ENCODE measurements around the gene ZMYND19.
"Not testable (repeated sequence)": the region's sequence is repeated elsewhere in the genome, so short reads cannot be mapped to it uniquely, and the experiment has no call there.

ZMYND19 gene

DNA sequence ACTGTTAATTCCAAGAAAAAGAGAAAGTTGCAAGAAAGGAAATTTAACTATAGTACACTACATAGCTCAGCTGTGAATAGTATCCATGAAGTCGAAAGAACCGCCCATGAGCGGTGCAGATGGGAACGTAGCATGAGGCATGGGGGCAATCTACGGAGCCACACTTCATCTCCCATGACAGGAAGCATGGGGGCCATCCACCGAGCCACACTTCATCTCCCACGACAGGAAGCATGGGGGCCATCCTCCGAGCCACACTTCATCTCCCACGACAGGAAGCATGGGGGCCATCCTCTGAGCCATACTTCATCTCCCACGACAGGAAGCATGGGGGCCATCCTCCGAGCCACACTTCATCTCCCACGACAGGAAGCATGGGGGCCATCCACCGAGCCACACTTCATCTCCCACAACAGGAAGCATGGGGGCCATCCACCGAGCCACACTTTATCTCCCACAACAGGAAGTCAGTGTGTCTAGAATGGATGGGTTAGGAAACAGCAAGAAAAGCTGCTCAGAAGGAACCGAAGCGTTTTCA, 53.6 kb downstream of the ZMYND19 start:
- DNase-seq (ENCODE audit: low read depth in 1 of 2, low spot score in 1 of 2): peak; percentile 32 to 66
- not testable (repeated sequence) for H3K27ac ChIP-seq (replicated peaks); H3K27me3 ChIP-seq (ENCODE audit: insufficient read depth, poor library complexity, severe bottlenecking); H3K4me3 ChIP-seq (replicated peaks; ENCODE audit: insufficient read depth, low read length)
- TF ChIP-seq SPI1 (IDR thresholded peaks at IDR 0.05; ENCODE audit: borderline replicate concordance, low read depth): peak; percentile 28; the same call in 1 of the 2 replicates

GRCh38 chr9:137535120-137535428, 55.2 kb downstream of the ZMYND19 start:
- H3K27ac ChIP-seq (replicated peaks): peak overlapping the region; percentile 50

DNA sequence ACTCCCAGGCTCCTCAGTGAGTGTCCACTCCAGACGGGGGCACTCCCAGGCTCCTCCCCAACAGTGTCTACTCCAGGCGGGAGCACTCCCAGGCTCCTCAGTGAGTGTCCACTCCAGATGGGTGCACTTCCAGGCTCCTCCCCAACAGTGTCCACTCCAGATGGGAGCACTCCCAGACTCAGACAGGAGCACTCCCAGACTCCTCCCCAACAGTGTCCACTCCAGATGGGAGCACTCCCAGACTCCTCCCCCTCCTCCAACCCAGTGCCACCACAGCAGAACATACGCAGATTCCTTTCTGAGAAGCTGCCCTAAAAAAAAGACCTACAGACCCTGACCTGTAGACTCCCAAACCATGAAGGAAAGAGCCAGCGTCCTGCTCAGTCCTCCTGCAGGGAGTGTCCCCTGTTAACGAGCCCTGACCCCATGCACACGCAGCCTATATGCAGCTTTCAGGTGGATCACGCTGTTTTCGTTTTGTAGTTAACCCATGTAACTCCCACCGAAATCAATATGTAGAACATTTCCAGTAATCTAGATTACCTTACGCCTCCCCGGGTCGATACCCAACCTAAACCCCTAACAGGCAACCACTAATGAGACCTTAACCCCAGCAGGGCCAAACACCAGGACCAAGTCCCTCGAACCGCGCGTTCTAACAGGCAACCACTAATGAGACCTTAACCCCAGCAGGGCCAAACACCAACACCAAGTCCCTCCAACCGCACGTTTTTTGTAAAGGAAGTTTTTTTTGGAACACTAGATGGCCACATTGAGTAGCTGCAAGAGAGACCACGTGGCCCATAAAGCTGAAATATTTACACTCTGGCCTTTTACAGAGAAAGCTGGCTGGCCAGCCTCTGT, 55.8 kb downstream of the ZMYND19 start:
- peak; percentile 41 to 70 for DNase-seq (ENCODE audit: low read depth in 1 of 2, low spot score in 1 of 2)
- Histone ChIP-seq H3K27me3 (ENCODE audit: insufficient read depth, poor library complexity, severe bottlenecking) (no peaks in the 10 kb centered on the region), H3K4me3 (replicated peaks; ENCODE audit: insufficient read depth, low read length) (no peak overlapping the region), H3K27ac (replicated peaks) (peak overlapping the region; percentile 50)
- TF ChIP-seq, protein P1, sequence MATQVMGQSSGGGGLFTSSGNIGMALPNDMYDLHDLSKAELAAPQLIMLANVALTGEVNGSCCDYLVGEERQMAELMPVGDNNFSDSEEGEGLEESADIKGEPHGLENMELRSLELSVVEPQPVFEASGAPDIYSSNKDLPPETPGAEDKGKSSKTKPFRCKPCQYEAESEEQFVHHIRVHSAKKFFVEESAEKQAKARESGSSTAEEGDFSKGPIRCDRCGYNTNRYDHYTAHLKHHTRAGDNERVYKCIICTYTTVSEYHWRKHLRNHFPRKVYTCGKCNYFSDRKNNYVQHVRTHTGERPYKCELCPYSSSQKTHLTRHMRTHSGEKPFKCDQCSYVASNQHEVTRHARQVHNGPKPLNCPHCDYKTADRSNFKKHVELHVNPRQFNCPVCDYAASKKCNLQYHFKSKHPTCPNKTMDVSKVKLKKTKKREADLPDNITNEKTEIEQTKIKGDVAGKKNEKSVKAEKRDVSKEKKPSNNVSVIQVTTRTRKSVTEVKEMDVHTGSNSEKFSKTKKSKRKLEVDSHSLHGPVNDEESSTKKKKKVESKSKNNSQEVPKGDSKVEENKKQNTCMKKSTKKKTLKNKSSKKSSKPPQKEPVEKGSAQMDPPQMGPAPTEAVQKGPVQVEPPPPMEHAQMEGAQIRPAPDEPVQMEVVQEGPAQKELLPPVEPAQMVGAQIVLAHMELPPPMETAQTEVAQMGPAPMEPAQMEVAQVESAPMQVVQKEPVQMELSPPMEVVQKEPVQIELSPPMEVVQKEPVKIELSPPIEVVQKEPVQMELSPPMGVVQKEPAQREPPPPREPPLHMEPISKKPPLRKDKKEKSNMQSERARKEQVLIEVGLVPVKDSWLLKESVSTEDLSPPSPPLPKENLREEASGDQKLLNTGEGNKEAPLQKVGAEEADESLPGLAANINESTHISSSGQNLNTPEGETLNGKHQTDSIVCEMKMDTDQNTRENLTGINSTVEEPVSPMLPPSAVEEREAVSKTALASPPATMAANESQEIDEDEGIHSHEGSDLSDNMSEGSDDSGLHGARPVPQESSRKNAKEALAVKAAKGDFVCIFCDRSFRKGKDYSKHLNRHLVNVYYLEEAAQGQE (IDR thresholded peaks at IDR 0.05; ENCODE audit: insufficient replicate concordance, low read depth): no peak
- TF ChIP-seq CTCF (IDR thresholded peaks at IDR 0.05; ENCODE audit: insufficient read depth, low read length): peak; percentile 28

More at GRCh38 chr9:137535120-137535428, 55.2 kb downstream of the ZMYND19 start:
- TF ChIP-seq, protein P1 (IDR thresholded peaks at IDR 0.05; ENCODE audit: insufficient replicate concordance, low read depth): no peak
- TF ChIP-seq SPI1 (IDR thresholded peaks at IDR 0.05; ENCODE audit: borderline replicate concordance, low read depth) (no peak), GABPA (IDR thresholded peaks at IDR 0.05; ENCODE audit: low read depth) (no peak), CTCF (IDR thresholded peaks at IDR 0.05; ENCODE audit: insufficient read depth, low read length) (no peak), POLR2AphosphoS5 (IDR thresholded peaks at IDR 0.05; ENCODE audit: low read depth) (no peak)
- Histone ChIP-seq H3K4me3 (replicated peaks; ENCODE audit: insufficient read depth, low read length) (no peak overlapping the region), H3K27me3 (ENCODE audit: insufficient read depth, poor library complexity, severe bottlenecking) (no peaks in the 10 kb centered on the region)
- DNase-seq (ENCODE audit: low read depth in 1 of 2, low spot score in 1 of 2): no peak

- H3K27me3 ChIP-seq (ENCODE audit: insufficient read depth, poor library complexity, severe bottlenecking); DNase-seq (ENCODE audit: low read depth in 1 of 2, low spot score in 1 of 2); H3K4me3 ChIP-seq (replicated peaks; ENCODE audit: insufficient read depth, low read length): not testable (repeated sequence)
These were observed 57.3 kb downstream of the ZMYND19 start for GRCh38 chr9:137532891-137533468.

More at GRCh38 chr9:137532891-137533468, 57.3 kb downstream of the ZMYND19 start:
- not testable (repeated sequence) for H3K27ac ChIP-seq (replicated peaks)
